8988T (cell line): ENCODE data around the gene HSD3B7.
"Not testable (repeated sequence)": the region's sequence is repeated elsewhere in the genome, so short reads cannot be mapped to it uniquely, and the experiment has no call there.

Source experiments
- DNase-seq: peaks from one replicate; pipeline ENCODE4 v3.0.0; 2011

The HSD3B7 gene

GRCh38 chr16:31002250-31002700 lies 17.3 kb downstream of the HSD3B7 start:
- DNase-seq, result no peak

DNA sequence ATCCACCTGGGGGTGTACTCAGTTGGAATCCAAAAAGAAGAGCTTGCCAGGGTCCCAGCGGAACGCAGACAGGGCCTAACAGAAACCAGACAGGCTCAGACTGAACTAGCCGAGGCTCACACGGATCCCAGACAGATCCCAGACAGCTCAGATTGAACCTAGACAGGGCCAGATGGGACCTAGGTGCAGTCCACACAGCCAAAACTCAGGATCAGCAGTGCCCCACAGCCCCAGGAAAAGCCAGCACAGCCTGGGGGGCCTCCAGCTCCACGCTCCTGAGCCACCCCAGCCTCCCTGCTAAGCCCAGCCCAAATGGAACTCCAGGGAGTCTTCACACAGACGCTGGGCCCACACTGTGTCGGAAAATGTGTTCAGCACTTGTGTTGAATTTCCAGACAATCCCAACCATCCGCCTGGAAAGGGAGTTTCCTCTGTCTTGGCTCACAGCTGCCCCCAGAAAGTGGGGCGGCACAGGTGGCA lies 17.9 kb downstream of the HSD3B7 start:
- DNase-seq, result no peak

- DNase-seq, result no peak
These were observed 18.7 kb downstream of the HSD3B7 start for GRCh38 chr16:31003744-31004143.

DNA sequence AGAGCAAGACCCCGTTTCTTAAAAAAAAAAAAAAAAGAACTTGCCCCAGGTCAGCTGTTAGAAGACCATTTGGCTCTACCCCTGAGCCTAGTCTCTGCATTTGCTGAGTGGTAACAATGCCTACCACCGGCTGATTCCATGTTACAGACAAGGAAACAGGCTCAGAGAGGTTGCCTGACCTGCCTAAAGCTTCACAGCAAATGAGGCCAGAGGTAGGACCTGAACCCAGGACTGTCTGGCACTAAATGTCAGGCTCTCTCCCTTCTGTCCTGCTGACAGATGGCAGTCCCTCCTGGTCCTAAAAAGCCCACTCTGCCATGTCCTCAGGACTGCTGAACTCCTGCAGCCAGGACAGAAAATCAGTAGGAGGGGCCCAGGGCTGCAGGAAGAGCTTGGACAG lies 19.7 kb downstream of the HSD3B7 start:
- no peak for DNase-seq

- DNase-seq, result no peak
These were observed 20.5 kb downstream of the HSD3B7 start for GRCh38 chr16:31005350-31006085.

DNA sequence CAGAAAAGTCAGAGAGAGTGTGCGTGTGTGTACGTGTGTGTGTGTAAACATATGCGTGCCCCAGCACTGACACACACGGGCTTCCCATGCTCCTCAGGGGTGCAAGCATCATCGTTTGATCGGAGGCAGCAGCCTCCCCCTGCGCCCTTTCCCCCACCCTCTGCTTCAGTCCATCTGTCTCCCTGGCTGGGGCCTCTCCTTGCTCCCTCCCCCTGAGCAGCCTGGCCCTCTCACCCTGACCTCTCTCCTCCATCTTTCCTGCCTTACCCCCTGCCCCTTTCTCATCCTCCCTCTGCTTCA lies 21.0 kb downstream of the HSD3B7 start:
- no peak for DNase-seq

GRCh38 chr16:31006589-31006988 lies 21.6 kb downstream of the HSD3B7 start:
- DNase-seq, result no peak

- no peak for DNase-seq
These were observed 22.7 kb downstream of the HSD3B7 start for GRCh38 chr16:31007684-31008083.

DNA sequence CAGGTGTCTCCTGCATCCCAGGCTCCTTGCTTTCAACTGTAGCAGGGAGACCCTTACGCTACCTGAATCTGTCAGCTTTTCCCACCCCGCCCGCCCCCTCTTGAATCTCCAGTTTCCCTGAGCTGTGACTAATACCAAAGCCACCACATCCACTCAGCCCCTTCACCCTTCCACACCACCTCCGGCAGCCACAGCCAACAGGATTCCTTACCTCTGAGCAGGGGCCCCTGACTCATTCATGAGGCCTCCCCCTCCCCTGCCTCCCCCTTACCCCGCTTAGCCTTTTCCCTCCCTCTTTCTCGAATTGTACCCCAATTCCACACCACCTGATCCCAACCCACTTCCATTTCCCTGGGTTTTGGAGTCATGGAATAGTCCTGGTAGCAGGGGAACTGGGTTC lies 23.1 kb downstream of the HSD3B7 start:
- peak; percentile 78 for DNase-seq

DNA sequence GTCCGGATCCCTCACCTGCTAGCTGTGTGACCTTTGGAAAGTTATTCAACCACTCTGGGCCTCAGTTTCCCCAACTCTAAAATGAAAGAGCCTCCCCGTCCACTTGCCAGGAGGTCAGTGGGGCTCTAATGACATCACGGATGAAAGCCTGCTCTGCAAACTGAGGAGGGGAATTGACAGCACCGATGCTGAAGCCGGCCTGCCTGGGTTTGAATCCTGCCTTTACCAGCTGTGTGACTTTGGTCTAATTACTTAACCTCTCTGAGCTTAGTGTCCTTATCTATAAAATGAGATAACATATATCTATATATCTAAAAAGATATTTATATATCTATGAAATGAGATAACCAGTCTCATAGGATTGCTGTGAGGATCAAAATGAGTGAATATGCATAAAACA lies 23.5 kb downstream of the HSD3B7 start:
- DNase-seq, result no peak

DNA sequence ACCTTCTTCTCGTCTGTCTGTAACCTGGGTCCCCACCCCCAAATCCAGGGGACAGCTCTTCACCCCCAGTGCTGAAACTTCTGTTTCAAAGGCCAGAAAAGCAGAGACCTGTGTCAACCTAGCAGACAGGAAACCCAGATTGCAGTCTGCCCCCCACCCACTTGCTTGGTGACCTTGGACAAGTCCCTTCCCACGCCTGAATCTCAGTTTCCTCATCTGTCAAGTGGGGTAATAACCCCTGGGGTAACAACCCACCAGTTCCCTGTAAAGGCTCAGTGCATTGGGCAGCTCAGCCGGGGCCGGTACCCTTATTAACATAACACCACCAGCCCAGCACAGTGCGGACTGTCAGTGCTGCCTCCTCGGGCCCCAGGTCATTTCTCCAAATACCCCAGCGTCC lies 24.1 kb downstream of the HSD3B7 start:
- no peak for DNase-seq

- no peak for DNase-seq
These were observed 25.0 kb downstream of the HSD3B7 start for GRCh38 chr16:31009894-31010584.

DNA sequence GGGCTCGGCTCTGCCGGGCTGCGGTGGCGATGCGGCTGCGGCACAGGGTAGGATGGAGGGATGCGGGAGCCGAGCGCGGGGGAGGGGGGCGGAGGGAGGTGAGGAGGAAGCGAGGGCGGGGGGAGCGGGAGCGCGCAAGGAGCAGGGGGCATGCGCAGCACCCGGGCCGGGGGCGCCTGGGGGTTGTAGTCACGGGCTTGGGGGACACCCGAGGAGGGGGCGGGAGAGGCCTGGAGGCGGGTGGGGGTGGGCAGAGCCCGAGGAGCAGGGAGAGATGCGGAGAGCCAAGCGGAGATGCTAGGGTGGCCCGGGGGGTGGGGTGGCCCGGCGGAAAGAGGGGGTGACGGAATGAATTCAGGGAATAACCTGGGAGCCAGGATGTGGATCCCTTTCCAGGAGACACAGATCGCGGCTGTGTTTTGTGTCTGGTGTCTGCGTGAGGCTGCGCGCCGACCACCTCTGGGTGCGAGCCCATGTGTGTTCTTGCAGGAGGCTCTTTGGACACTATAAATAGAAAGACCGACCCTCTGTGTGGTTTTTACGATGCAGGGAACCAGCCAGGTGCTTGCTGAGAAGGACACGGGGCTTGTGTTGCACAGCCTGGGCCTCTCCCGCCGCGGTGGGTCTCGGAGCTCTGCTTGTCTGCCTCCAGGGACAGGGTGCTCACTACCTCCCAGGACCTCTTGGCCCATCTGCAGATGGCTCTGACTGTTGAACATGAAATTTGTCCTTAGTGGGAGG lies 25.7 kb downstream of the HSD3B7 start, which contains the start of gene STX1B:
Gene STX1B, minus strand, starts transcription at position 54 of the 741 bp plus-strand sequence. CDS start 242 bp downstream, outside the sequence.
- DNase-seq, result no peak

GRCh38 chr16:31011815-31012214 lies 26.8 kb downstream of the HSD3B7 start:
- not testable (repeated sequence) for DNase-seq

- DNase-seq, result not testable (repeated sequence)
These were observed 28.3 kb downstream of the HSD3B7 start for GRCh38 chr16:31013292-31013691.

DNA sequence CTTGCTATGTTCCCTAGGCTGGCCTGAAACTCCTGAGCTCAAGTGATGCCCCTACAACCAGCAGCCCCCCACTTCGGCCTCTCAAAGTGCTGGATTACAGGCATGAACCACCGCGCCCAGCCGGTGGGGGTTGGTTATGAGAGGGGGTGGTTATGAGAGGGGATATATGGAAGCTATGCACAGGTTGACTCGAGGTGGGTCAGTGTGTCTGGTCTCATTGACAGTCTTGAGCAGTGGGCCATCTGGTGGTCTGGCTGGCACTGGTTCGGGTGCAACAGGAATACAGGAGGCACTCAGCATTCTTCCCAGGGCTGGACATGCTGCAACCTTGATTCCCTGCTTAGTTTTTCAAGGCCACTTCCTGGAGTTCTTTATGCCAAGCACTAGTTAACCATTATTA lies 31.0 kb downstream of the HSD3B7 start:
- DNase-seq, result no peak

- not testable (repeated sequence) for DNase-seq
These were observed 32.7 kb downstream of the HSD3B7 start for GRCh38 chr16:31017756-31018155.

DNA sequence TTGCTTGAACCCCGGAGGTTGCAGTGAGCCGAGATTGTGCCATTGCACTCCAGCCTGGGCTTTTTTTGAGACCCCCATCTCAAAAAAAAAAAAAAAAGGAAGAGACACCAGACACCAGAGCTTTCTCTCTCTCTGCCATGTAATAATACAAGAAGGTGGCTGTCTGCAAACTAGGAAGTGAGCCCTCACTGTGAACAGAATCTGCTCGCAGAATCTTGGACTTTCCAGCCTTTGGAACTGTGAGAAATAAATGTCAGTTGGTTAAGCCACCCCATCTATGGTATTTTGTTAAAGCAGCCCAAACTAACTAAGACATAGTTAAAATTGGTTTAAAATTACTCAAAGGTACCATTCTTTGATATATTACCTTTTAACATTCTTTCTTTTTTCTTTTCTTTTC lies 35.5 kb downstream of the HSD3B7 start:
- DNase-seq, result no peak

DNA sequence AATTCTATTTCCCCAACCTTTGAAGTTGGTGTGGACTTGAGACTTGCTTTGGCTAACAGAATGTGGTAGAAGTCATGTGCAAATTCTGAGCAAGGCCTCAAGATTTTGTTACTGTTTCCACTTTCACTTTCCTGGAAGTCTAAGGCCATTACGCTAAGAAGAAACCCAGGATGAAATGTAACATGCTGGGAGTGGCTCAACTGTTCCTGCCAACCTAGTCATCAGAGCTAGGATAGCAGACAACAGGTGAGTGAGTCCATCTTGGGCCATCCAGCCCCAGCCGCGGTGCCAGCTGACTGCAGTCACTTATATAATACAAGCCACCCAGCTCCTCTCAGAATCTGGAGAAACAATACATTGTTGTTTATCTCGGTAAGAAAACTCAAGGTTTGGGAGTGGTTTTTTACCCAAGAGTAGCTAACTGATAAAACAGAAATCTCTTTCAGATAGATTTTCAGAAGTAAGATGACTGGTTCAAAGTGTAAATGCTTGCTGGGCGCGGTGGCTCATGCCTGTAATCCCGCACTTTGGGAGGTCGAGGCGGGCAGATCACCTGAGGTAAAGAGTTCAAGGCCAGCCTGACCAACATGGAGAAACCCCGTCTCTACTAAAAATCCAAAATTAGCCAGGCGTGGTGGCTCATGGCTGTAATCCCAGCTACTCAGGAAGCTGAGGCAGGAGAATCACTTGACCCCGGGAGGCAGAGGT lies 37.7 kb downstream of the HSD3B7 start:
- no peak for DNase-seq

DNA sequence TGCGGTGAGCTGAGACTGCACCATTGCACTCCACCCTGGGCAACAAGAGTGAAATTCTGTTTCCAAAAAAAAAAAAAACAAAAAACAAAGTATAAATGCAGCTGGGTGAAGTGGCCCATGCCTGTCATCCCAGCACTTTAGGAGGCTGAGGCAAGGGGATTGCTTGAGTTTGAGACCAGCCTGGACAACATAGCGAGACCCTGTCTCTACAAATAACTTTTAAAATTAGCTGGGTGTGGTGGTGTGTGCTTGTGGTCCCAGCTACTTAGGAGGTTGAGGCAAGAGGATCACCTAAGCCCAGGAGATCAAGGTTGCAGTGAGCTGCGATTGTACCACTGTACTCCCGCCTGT lies 38.2 kb downstream of the HSD3B7 start:
- DNase-seq, result no peak

DNA sequence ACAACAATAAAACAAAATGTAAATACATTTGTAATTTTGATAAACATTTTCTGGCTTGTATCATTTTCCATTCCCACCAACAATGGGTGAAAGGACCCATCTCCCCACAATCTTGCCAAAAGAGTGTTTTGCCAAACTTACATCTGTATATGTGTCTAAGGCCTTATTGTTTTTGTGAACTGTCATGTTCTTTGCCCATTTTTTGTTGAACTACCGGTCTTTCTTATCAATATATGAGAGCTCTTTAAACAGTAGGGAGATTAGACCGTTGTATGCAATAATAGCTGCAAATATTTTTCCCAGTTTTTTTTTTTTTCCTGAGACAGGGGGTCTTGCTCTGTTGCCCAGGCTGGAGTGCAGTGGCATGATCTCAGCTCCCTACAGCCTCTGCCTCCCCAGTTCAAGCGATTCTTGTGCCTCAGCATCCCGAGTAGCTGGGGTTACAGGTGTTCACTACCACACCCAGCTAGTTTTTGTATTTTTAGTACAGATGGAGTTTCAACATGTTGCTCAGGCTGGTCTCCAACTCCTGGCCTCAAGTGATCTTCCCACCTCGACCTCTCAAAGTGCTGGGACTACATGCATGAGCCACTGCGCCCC lies 38.7 kb downstream of the HSD3B7 start:
- no peak for DNase-seq

GRCh38 chr16:31025339-31025738 lies 40.3 kb downstream of the HSD3B7 start:
- no peak for DNase-seq

DNA sequence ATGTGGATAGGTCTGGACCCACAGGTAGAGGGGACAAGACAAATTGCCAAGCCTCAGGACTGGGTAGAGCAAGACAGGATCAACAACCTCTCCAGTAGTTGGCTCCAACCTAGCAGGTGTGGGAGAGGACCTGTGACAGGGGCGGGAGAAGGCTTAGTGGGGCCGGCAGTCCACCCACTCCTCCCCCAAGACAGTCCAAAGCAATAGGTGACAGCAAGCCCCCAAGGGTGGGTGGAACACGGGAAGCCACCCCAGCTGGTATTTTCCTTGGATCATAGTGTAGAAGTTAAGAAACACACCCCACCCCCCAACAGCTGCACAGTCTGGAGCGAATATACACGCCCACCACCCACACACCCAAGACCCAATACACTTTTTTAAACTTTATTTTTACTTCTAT lies 44.3 kb downstream of the HSD3B7 start:
- no peak for DNase-seq
